ENCODE data around the gene PCGF6.
"Not testable (repeated sequence)": the region's sequence is repeated elsewhere in the genome, so short reads cannot be mapped to it uniquely, and the experiment has no call there.

The PCGF6 gene

GRCh38 chr10:103394180-103394579 is 43.2 kb upstream of the PCGF6 start:
- CTCF ChIA-PET = interaction anchor here (1.2 to 1.9 kb wide), 2 partner anchors 22 to 58 kb away, joined by 3 to 9 read pairs; partner anchors contain the start of gene CALHM2
- DNase-seq (ENCODE audit: low read depth, low spot score) = no peak
- POLR2A ChIA-PET = no interaction called here
- no peak for TF ChIP-seq CTCF (IDR thresholded peaks at IDR 0.05; ENCODE audit: insufficient read depth, low read length, missing control alignments)
- H3K4me3 ChIP-seq (ENCODE audit: low read depth, low read length) = no peak overlapping the region

DNA sequence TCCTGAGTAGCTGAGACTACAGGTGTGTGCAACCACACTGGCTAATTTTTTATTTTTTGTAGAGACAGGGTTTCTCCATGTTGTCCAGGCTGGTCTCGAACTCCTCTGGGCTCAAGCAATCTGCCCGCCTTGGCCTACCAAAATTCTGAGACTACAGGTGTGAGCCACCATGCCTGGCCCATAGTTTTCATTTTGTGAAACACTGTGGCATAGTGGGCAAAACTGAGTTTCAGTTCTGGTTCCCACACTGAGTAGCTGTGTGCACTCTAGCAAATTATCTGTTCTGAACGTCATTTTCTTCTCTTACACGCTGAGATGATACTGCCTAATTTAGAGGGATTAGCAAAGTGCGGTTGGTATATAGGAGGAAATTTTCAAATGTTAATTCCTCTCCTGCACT is 31.8 kb upstream of the PCGF6 start:
- no peak for DNase-seq (ENCODE audit: low read depth, low spot score)
- POLR2A ChIA-PET = no interaction called here
- TF ChIP-seq CTCF (IDR thresholded peaks at IDR 0.05; ENCODE audit: insufficient read depth, low read length, missing control alignments) = no peak
- CTCF ChIA-PET = no interaction called here
- H3K4me3 ChIP-seq (ENCODE audit: low read depth, low read length) = no peak overlapping the region

GRCh38 chr10:103374263-103374662 is 23.3 kb upstream of the PCGF6 start:
- no peak overlapping the region for H3K4me3 ChIP-seq (ENCODE audit: low read depth, low read length)
- DNase-seq (ENCODE audit: low read depth, low spot score) = no peak
- POLR2A ChIA-PET = interaction anchor here (0.6 to 1.2 kb wide), 2 partner anchors 22 kb away, joined by 3 to 4 read pairs; partner anchors contain the start of gene PDCD11
- no peak for TF ChIP-seq CTCF (IDR thresholded peaks at IDR 0.05; ENCODE audit: insufficient read depth, low read length, missing control alignments)
- CTCF ChIA-PET = no interaction called here

- no peak overlapping the region for H3K4me3 ChIP-seq (ENCODE audit: low read depth, low read length)
- no peak for DNase-seq (ENCODE audit: low read depth, low spot score)
- TF ChIP-seq CTCF (IDR thresholded peaks at IDR 0.05; ENCODE audit: insufficient read depth, low read length, missing control alignments) = no peak
- ChIA-PET POLR2A (interaction anchor here (1.2 kb wide), 1 partner anchor 22 kb away, joined by 4 read pairs; no protein-coding TSS in a partner anchor), CTCF (no interaction called here)
Measured at GRCh38 chr10:103373544-103373943, 22.6 kb upstream of the PCGF6 start.

DNA sequence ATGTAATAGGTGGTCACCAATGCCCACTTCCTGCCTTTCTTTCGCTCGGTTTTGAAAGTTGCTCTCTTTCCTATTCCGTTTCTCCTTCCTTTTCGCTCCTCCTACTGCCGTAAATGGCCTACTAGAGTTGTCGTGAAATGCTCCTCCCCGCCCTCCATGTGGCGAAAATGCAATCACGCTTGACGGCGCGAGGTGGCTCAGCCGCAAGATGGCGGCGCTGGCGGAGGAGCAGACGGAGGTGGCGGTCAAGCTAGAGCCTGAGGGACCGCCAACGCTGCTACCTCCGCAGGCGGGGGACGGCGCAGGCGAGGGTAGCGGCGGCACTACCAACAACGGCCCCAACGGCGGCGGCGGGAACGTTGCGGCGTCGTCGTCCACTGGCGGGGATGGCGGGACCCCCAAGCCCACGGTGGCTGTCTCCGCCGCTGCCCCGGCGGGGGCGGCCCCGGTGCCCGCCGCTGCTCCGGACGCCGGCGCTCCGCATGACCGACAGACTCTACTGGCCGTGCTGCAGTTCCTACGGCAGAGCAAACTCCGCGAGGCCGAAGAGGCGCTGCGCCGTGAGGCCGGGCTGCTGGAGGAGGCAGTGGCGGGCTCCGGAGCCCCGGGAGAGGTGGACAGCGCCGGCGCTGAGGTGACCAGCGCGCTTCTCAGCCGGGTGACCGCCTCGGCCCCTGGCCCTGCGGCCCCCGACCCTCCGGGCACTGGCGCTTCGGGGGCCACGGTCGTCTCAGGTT is 17.0 kb upstream of the PCGF6 start, which contains the start of gene TAF5:
TSS of gene TAF5 (plus strand) at position 195 of the 737 bp plus-strand sequence. CDS start at position 209, 14 bp downstream.
- ChIA-PET CTCF (interaction anchor here (1.5 to 1.6 kb wide), 2 partner anchors 11 to 18 kb away, joined by 4 to 5 read pairs; no protein-coding TSS in a partner anchor), POLR2A (interaction anchor here (0.6 to 2.2 kb wide), 5 partner anchors 9 to 181 kb away, joined by 3 to 8 read pairs (median 4); partner anchors contain the start of genes ATP5MK and PDCD11)
- DNase-seq (ENCODE audit: low read depth, low spot score) = peak; percentile 71
- H3K4me3 ChIP-seq (ENCODE audit: low read depth, low read length) = peak within 1 kb of the TSS; percentile 86
- TF ChIP-seq CTCF (IDR thresholded peaks at IDR 0.05; ENCODE audit: insufficient read depth, low read length, missing control alignments) = no peak

DNA sequence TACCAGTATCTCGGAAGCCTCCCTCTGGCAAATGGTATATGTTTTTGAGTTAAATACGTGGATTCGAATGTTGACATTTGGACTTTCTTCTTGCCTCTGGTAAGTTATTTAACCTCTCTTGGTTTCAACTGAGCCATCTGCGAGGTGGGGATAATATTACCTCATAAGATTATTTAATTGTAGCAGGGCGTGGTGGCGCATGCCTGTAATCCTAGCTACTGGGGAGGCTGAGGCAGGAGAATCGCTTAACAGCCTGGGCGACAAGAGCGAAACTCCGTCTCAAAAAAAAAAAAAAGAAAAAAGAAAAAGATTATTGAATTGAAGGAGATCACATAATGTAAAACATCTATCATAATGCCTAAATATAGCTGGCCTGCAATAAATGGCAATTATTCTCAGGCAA is 16.4 kb upstream of the PCGF6 start:
- DNase-seq (ENCODE audit: low read depth, low spot score) = no peak
- H3K4me3 ChIP-seq (ENCODE audit: low read depth, low read length) = peak overlapping the region; percentile 86
- ChIA-PET POLR2A (interaction anchor here (0.6 to 2.2 kb wide), 4 partner anchors 10 to 180 kb away, joined by 4 to 8 read pairs (median 6); partner anchors contain the start of genes ATP5MK and PDCD11), CTCF (interaction anchor here (1.5 to 1.6 kb wide), 2 partner anchors 11 to 18 kb away, joined by 4 to 5 read pairs; no protein-coding TSS in a partner anchor)
- TF ChIP-seq CTCF (IDR thresholded peaks at IDR 0.05; ENCODE audit: insufficient read depth, low read length, missing control alignments) = no peak

- CTCF ChIA-PET; H3K4me3 ChIP-seq (ENCODE audit: low read depth, low read length); DNase-seq (ENCODE audit: low read depth, low spot score); POLR2A ChIA-PET: not testable (repeated sequence)
Measured at GRCh38 chr10:103360791-103361190, 9.9 kb upstream of the PCGF6 start.

GRCh38 chr10:103359493-103359892 is 8.6 kb upstream of the PCGF6 start:
- CTCF ChIA-PET; H3K4me3 ChIP-seq (ENCODE audit: low read depth, low read length); DNase-seq (ENCODE audit: low read depth, low spot score): not testable (repeated sequence)
- POLR2A ChIA-PET = interaction anchor here (0.6 kb wide), 1 partner anchor 18 kb away, joined by 6 read pairs; no protein-coding TSS in a partner anchor

All from AG04449 (cell line).